ENCODE measurements around the gene PDE2A.
A peak's percentile ranks its signal among the peaks of the same experiment; 100 is the strongest.
"Not testable (repeated sequence)": the region's sequence is repeated elsewhere in the genome, so short reads cannot be mapped to it uniquely, and the experiment has no call there.

Gene PDE2A

GRCh38 chr11:72576243-72576595 lies 98.0 kb downstream of the PDE2A start:
- no peak for DNase-seq (ENCODE audit: extremely low read depth, low read depth)
- no peak overlapping the region for H3K4me3 ChIP-seq (replicated peaks; ENCODE audit: low read depth, low read length)
- TF ChIP-seq CTCF (IDR thresholded peaks at IDR 0.05; ENCODE audit: low read depth, low read length, missing control alignments), result no peak

GRCh38 chr11:72575533-72576242 lies 98.5 kb downstream of the PDE2A start:
- DNase-seq (ENCODE audit: extremely low read depth, low read depth), result no peak
- TF ChIP-seq CTCF (IDR thresholded peaks at IDR 0.05; ENCODE audit: low read depth, low read length, missing control alignments), result no peak

GRCh38 chr11:72574548-72575460 lies 99.4 kb downstream of the PDE2A start:
- DNase-seq (ENCODE audit: extremely low read depth, low read depth), result no peak
- H3K4me3 ChIP-seq (replicated peaks; ENCODE audit: low read depth, low read length), result no peak overlapping the region
- TF ChIP-seq CTCF (IDR thresholded peaks at IDR 0.05; ENCODE audit: low read depth, low read length, missing control alignments), result no peak

More at GRCh38 chr11:72575533-72576242, 98.5 kb downstream of the PDE2A start:
- no peak overlapping the region for H3K4me3 ChIP-seq (replicated peaks; ENCODE audit: low read depth, low read length)

- H3K4me3 ChIP-seq (replicated peaks; ENCODE audit: low read depth, low read length), result no peak overlapping the region
- DNase-seq (ENCODE audit: extremely low read depth, low read depth), result no peak
- TF ChIP-seq CTCF (IDR thresholded peaks at IDR 0.05; ENCODE audit: low read depth, low read length, missing control alignments), result no peak
These were observed 100.3 kb downstream of the PDE2A start for GRCh38 chr11:72573855-72574445.

GRCh38 chr11:72573072-72573854 lies 101.0 kb downstream of the PDE2A start:
- no peak overlapping the region for H3K4me3 ChIP-seq (replicated peaks; ENCODE audit: low read depth, low read length)
- DNase-seq (ENCODE audit: extremely low read depth, low read depth), result no peak

GRCh38 chr11:72572540-72572939 lies 101.7 kb downstream of the PDE2A start:
- not testable (repeated sequence) for DNase-seq (ENCODE audit: extremely low read depth, low read depth); H3K4me3 ChIP-seq (replicated peaks; ENCODE audit: low read depth, low read length)

More at GRCh38 chr11:72573072-72573854, 101.0 kb downstream of the PDE2A start:
- TF ChIP-seq CTCF (IDR thresholded peaks at IDR 0.05; ENCODE audit: low read depth, low read length, missing control alignments), result peak; percentile 59
